GM12892 (cell line): ENCODE results near the gene GPI.
"Not testable (repeated sequence)": the region's sequence is repeated elsewhere in the genome, so short reads cannot be mapped to it uniquely, and the experiment has no call there.

Experiments used
- DNase-seq: peaks from one replicate; pipeline ENCODE4 v3.0.0; 2011; ENCODE audit not compliant: insufficient read length
- FAIRE-seq: peaks from 2 replicates; lab custom pipeline; 2011; peaks lifted over from hg19 to GRCh38; lab: Jason Lieb, UNC
- POLR2A ChIP-seq: IDR thresholded peaks from 2 replicates; pipeline ENCODE4 v1.6.1; 2011; ENCODE audit warnings: low read depth, low read length, control low read depth
- POLR2AphosphoS5 ChIP-seq: IDR thresholded peaks from 2 replicates; pipeline ENCODE4 v1.6.1; 2011; ENCODE audit warnings: low read depth, low read length, control low read depth
- TAF1 ChIP-seq: IDR thresholded peaks from 2 replicates; pipeline ENCODE4 v1.6.1; 2011; ENCODE audit warnings: low read depth, mild to moderate bottlenecking, control low read depth, low read length, borderline replicate concordance

The GPI gene

DNA sequence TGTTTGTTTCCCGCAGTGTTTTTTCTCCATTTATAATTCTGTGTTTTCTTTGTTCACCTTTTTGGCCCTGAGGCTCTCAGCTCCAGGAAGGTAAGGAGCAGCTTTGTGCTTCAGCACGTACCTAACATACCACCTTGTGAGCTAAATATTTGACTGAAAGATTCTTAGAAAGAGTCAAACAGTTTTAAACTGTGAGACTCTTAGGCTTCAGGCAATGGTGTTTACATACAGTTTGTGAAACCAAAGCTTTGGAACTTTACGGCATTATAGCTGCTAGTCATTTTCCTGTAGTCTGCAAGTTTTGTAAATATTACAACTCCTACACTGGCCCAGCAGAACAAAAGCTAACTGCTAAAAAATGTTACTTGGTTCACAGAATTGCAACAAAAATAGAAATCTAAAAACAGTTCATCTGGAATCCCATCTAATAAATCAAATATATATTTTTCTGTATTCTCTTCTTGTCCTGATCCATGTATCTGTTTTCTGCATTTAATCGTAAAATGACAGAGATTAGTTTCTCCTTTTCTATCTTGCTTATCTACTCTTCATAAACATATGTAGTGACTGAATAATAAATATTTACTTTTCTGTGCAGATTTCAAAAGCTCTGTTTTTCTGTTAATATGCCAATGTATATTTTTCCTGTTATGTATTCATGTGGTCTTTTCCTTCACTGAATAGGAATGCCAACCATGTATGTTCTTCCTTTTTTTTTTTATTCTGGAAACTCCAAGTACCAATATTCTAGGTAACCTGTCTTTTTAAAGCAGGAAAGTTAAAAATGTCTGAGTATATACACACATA is 38.8 kb upstream of the GPI start:
- DNase-seq (no peak), FAIRE-seq (no peak)
- no peak for TF ChIP-seq TAF1
- TF ChIP-seq POLR2AphosphoS5: no peak
- TF ChIP-seq POLR2A: no peak

DNA sequence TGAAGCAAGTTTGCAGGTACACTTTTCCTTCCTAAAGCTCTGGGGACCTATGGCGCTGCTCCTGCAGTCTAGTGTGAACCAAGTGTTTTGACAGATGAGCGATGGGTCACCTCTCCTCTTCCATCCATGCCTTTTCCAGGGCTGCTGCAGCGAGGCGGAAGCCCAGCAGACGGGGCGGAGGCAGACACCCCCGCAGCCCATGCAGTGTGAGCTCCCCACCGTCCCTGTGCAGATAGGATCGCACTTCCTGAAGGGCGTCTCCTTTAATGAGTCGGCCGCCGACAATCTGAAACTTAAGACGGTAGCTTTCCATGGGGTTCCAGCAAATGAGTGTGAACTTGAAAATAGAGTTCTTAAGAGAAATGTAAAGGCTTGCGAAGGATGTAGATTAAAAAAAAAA is 37.1 kb upstream of the GPI start:
- TF ChIP-seq POLR2A: no peak
- no peak for TF ChIP-seq POLR2AphosphoS5
- no peak for TF ChIP-seq TAF1
- DNase-seq: no peak
- no peak for FAIRE-seq

DNA sequence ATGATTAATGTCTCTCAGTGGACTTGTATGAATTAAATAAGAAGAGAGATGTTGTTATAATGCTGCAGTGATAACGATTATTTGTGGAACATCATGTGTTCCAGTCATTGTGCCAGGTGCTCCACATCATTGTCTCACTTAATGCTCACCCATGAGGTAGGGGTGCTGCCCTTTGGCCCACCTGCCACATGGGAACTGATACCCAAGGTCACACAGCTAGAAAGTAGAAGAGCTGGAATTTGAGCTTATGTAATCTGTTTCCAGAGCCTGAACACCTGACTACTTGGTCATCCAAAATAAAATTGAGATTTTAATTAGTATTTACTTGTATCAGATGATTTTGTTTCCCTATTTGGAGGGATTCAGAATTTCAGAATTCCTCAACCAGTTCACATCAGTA is 36.0 kb upstream of the GPI start:
- TF ChIP-seq TAF1: no peak
- no peak for TF ChIP-seq POLR2AphosphoS5
- no peak for TF ChIP-seq POLR2A
- no peak for FAIRE-seq

DNA sequence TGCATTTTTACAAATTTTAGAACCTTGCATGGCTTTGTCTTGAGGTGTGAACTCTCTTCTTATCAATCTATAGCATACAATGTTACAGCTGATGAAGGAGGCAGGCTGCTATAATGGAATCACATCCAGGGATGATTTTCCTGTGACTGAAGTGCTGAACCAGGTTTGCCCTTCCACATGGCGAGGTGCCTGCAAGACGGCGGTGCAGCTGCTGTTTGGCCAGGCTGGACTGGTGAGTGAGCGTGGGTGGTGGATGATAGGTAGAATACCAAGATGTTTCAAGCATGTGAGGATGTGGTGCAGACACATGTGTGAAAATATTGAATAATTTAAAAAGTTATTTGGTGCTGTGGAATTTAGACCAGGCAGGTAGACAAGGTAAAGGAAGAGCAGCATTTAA is 34.9 kb upstream of the GPI start:
- no peak for FAIRE-seq
- TF ChIP-seq TAF1 (no peak), POLR2AphosphoS5 (no peak), POLR2A (no peak)
- DNase-seq: no peak

More for the DNA sequence above, 36.0 kb upstream of the GPI start:
- no peak for DNase-seq

DNA sequence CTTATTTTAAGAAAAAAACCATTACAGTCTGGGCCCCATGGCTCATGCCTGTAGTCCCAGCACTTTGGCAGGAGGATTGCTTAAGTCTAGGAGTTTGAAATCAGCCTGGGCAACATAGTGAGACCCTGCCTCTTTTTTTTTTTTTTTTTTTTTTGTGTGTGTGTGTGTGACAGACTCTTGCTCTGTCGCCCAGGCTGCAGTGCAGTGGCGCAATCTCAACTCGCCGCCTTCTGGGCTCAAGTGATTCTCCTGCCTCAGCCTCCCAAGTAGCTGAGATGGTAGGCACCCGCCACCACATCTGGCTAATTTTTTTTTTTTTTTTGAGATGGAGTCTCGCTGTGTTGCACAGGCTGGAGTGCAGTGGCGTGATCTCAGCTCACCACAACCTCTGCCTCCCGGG is 34.4 kb upstream of the GPI start:
- DNase-seq, FAIRE-seq: not testable (repeated sequence)

DNA sequence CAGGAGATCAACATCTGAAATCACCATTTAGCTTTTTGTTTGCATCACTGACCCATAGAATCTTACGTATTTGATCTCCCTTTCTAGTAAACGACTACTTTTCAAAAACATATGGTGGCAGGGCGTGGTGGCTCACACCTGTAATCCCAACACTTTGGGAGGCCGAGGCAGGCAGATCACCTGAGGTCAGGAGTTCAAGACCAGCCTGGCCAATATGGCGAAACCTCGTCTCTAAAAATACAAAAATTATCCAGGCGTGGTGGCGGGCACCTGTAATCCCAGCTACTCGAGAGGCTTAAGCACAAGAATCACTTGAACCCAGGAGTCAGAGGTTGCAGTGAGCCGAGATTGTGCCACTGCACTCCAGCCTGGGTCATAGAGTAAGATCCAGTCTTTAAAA is 33.4 kb upstream of the GPI start:
- not testable (repeated sequence) for DNase-seq, FAIRE-seq

DNA sequence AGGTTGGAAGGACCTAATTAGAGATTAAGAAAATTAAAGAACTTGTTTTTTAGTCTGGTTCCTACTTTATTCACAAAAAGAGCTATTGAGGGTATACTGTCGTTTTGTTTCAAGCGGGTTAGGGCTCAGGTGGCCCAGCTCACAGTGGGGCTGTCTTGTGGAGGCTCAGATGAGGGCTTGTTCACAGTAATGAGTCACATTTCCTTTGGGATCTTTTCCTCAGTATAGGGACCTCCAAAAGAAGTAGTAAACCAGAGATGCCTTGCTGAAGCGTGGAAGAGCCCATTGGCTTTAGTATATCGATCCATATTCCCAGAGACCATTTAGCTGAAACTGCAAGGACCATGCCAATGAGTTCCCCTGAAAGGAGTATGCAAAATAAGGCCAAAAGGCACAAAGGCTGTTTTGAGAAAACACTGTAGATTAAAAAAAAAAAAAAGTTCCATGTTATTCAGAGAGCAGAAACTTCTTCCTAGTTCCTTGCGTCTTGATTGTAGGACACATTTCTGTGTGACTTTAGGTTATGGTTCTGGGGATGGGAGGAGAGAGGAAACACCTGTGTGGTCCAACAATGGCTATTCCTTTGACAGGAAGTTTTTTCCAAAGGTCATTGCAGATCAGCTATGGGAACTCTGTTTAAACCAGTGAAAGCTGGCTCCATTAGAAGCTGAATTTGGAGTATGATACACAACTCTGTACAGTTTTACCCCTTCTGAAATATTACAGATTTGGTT is 32.8 kb upstream of the GPI start:
- TF ChIP-seq POLR2A (no peak), POLR2AphosphoS5 (no peak)
- DNase-seq (no peak), FAIRE-seq (no peak)

DNA sequence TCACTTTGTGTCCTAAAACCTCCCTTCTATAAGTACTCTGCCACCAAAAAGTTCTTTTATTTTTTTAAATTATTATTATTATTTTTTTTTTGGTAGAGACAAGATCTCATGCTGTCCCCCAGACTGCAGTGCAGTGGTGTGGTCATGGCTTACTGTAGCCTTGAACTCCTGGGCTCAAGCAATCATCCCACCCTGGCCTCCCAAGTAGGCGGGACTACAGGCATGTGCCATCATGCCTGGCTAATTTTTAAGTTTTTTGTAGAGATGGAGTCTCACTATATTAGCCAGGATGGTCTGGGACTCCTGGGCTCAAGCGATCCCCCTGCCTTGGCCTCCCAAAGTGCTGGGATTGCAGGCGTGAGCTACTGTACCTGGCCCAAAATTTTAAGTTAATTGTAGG is 29.1 kb upstream of the GPI start:
- DNase-seq: no peak
- FAIRE-seq: no peak
- TF ChIP-seq POLR2A (no peak), POLR2AphosphoS5 (no peak)

DNA sequence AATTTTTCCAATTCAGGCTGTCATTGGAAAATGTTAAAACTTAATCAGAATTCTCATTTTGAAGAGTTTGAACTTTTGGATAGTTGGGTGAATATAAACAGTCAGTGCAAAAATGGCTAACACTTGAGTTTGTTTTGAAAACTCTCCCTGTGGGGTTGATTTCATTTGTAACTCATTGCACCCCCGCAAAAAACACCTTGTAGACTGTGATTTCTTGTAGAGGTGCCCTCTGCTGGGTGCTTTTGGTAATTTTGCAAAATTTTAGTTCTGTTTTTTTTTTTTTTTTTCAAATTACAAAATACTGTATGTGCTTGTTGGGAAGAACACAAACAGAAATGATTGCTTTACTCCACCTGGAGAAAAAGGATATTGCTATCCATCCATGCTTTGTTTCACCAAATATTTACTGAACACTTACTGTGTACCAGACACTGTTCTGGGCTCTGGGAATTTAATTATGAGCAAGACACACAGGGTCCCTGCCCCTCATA is 28.2 kb upstream of the GPI start:
- TF ChIP-seq POLR2A (no peak), TAF1 (no peak), POLR2AphosphoS5 (no peak)
- FAIRE-seq: peak; percentile 14
- no peak for DNase-seq

DNA sequence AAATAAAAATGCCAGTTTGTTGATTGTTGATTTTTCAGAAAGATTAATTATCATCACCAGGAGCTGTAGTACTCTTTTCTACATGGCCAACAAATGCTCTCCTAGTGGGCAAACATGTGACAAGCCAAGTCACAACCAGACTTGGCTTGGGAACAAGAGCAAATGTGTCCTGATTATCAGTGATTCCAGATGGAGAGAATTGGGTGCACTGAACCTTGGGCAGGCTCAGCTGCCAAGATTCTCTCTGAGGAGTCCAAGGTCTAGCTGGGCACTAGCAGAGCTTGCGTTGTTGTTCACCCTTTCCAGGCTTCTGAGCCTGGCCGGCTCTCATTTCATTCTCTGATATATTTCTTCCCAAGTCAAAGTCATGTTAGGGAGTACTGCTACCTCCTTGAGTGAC is 27.3 kb upstream of the GPI start:
- no peak for FAIRE-seq
- TF ChIP-seq POLR2AphosphoS5: no peak
- no peak for TF ChIP-seq POLR2A
- no peak for TF ChIP-seq TAF1
- no peak for DNase-seq

DNA sequence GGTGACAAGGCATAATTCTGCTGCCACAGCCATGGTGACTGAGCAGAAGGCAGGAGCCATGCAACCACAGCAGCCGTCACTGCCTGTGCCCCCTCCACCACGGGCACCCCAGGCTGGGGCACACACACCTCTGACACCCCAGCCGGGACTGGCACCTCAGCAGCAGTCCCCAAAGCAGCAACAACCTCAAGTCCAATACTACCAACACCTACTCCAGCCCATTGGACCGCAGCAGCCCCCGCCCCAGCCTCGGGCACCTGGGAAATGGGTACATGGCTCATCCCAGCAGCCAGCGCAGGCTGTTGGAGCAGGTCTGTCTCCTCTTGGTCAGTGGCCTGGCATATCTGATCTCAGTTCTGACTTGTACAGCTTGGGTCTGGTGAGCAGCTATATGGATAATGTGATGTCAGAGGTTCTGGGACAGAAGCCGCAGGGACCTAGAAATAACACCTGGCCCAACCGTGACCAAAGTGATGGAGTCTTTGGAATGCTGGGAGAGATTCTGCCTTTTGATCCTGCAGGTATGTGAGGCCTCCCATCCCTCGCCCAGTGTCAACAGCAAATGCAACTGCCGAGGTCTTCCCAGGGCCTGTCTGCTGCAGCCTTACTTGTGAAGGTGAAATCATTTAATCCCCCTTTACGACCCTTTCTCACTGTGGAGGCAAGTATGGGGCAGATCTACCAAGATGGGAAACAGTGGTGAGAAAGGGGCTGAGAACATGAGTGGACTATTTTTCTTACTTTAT is 22.9 kb upstream of the GPI start:
- DNase-seq: no peak
- TF ChIP-seq TAF1 (no peak), POLR2A (no peak), POLR2AphosphoS5 (no peak)
- FAIRE-seq: no peak

DNA sequence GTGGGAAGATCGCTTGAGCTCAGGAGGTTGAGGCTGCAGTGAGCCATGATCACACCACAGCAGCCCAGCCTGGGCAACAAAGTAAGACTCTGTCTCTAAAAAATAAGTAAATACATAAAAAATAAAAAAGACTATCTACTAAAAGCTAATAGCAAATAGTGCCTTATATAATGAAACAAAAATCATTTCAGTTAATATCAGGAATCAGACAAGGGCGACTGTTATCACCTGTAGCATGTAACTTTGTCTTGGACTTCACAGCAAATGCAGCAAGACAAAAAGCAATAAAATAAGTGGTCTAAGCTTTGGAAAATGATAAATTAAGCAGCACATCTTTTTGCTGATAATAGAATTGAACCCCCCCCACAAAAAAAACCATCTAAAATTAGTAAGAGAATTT is 21.2 kb upstream of the GPI start:
- no peak for DNase-seq
- no peak for FAIRE-seq
- TF ChIP-seq POLR2AphosphoS5: no peak
- no peak for TF ChIP-seq POLR2A
